MCF 10A (cell line): ENCODE results near the gene LDLRAD4. TPM values are rescaled to one million over a fixed set of nuclear protein-coding genes. Genes with fewer than 3 reads are reported as not detected.

Experiments used
- BruUV-seq: library from RNA; stranded (reverse); fragments of 400-500 nt; replicated peaks from 2 replicates; lab custom pipeline; 2021; lab: Mats Ljungman, UMichigan
- CTCF ChIA-PET: fragments of 300-600 bp; sonication (Branson Sonifier 250); formaldehyde crosslinking; extraction: SDS; loops from one replicate; lab custom pipeline; 2021; ENCODE audit warnings: antibody characterized with exemption, inconsistent platforms; lab: Yijun Ruan, JAX
- POLR2A ChIA-PET: fragments of 300-600, 350-650 bp; sonication (Branson Sonifier 250); formaldehyde crosslinking; extraction: SDS; loops from one replicate; lab custom pipeline; 2020; ENCODE audit warnings: antibody characterized with exemption, inconsistent platforms; lab: Yijun Ruan, JAX
- DNase-seq: peaks from one replicate; pipeline ENCODE4 v3.0.0-alpha.2; 2018; ENCODE audit not compliant: unreplicated experiment
- H3K27ac Mint-ChIP-seq: one replicate; pipeline ENCODE4 v1.8.0; 2022; ENCODE audit warnings: mild to moderate bottlenecking, low read depth, mixed read lengths; ENCODE audit not compliant: unreplicated experiment
- H3K27me3 Mint-ChIP-seq: one replicate; pipeline ENCODE4 v1.8.0; 2022; ENCODE audit warnings: mixed read lengths; ENCODE audit not compliant: insufficient read depth, unreplicated experiment
- H3K36me3 Mint-ChIP-seq: one replicate; pipeline ENCODE4 v1.8.0; 2022; ENCODE audit warnings: mild to moderate bottlenecking, moderate library complexity, mixed read lengths; ENCODE audit not compliant: insufficient read depth, unreplicated experiment
- H3K4me1 Mint-ChIP-seq: one replicate; pipeline ENCODE4 v1.8.0; 2022; ENCODE audit warnings: mixed read lengths; ENCODE audit not compliant: insufficient read depth, unreplicated experiment
- H3K4me3 Mint-ChIP-seq: one replicate; pipeline ENCODE4 v1.8.0; 2022; ENCODE audit warnings: mild to moderate bottlenecking, moderate library complexity, mixed read lengths; ENCODE audit not compliant: unreplicated experiment
- H3K9me3 Mint-ChIP-seq: one replicate; pipeline ENCODE4 v1.8.0; 2022; ENCODE audit warnings: mixed read lengths; ENCODE audit not compliant: unreplicated experiment
- CTCF ChIP-seq: fragments of 200-600 bp; IDR thresholded peaks from one replicate; pipeline ENCODE4 v1.8.0; 2022; ENCODE audit warnings: antibody characterized with exemption, mild to moderate bottlenecking; ENCODE audit not compliant: unreplicated experiment
- intact Hi-C: fragments of 100-400 bp; cut with micrococcal nuclease; formaldehyde crosslinking; loops from 2 replicates; pipeline ENCODE4 v1.14.1; 2022
- total RNA-seq: library from RNA; stranded (reverse); gene quantifications from 2 replicates; pipeline ENCODE4 v1.2.3, GENCODE V29; 2022

The LDLRAD4 gene
- total RNA-seq, 1 experiment from 2014 or later, result not detected

GRCh38 chr18:13543144-13543543, 324.6 kb downstream of the LDLRAD4 start:
- intact Hi-C loops, result no loop called here
- ChIA-PET CTCF (interaction anchor here (0.7 kb wide), 1 partner anchor 351 kb away, joined by 3 read pairs; no protein-coding TSS in a partner anchor), POLR2A (no interaction called here)
- no peak for TF ChIP-seq CTCF
- no peak for DNase-seq
- Mint-ChIP-seq H3K4me1 (no peaks in the 10 kb centered on the region), H3K27me3 (no peaks in the 10 kb centered on the region), H3K36me3 (no peaks in the 10 kb centered on the region), H3K9me3 (no peaks in the 10 kb centered on the region), H3K27ac (no peak overlapping the region), H3K4me3 (no peak overlapping the region)
- no TSS peak for BruUV-seq

GRCh38 chr18:13543811-13544732, 325.5 kb downstream of the LDLRAD4 start:
- intact Hi-C loops, result no loop called here
- Mint-ChIP-seq H3K4me3 (no peak overlapping the region), H3K36me3 (no peaks in the 10 kb centered on the region), H3K4me1 (no peaks in the 10 kb centered on the region), H3K27me3 (no peaks in the 10 kb centered on the region), H3K27ac (no peak overlapping the region), H3K9me3 (no peaks in the 10 kb centered on the region)
- TF ChIP-seq CTCF, result no peak
- CTCF ChIA-PET, result interaction anchor here (4.4 kb wide), 1 partner anchor 15 kb away, joined by 23 read pairs; no protein-coding TSS in a partner anchor
- POLR2A ChIA-PET, result no interaction called here
- DNase-seq, result no peak
- BruUV-seq, result no TSS peak

- Mint-ChIP-seq H3K9me3 (no peaks in the 10 kb centered on the region), H3K4me3 (no peak overlapping the region), H3K27ac (no peak overlapping the region), H3K4me1 (no peaks in the 10 kb centered on the region), H3K27me3 (no peaks in the 10 kb centered on the region), H3K36me3 (no peaks in the 10 kb centered on the region)
- DNase-seq, result no peak
- POLR2A ChIA-PET, result no interaction called here
- no peak for TF ChIP-seq CTCF
- intact Hi-C loops, result no loop called here
- no TSS peak for BruUV-seq
- CTCF ChIA-PET, result interaction anchor here (4.4 kb wide), 1 partner anchor 14 kb away, joined by 23 read pairs; no protein-coding TSS in a partner anchor
These were observed 326.4 kb downstream of the LDLRAD4 start for GRCh38 chr18:13544953-13545352.

- intact Hi-C loops, result no loop called here
- POLR2A ChIA-PET, result no interaction called here
- TF ChIP-seq CTCF, result no peak
- Mint-ChIP-seq H3K4me1 (no peaks in the 10 kb centered on the region), H3K9me3 (no peaks in the 10 kb centered on the region), H3K27ac (no peak overlapping the region), H3K36me3 (no peaks in the 10 kb centered on the region), H3K4me3 (no peak overlapping the region), H3K27me3 (no peaks in the 10 kb centered on the region)
- no TSS peak for BruUV-seq
- no peak for DNase-seq
- CTCF ChIA-PET, result interaction anchor here (4.4 kb wide), 1 partner anchor 13 kb away, joined by 23 read pairs; no protein-coding TSS in a partner anchor
These were observed 327.0 kb downstream of the LDLRAD4 start for GRCh38 chr18:13545514-13545913.
